Activated naive CD4-positive, alpha-beta T cell treated with anti-CD3 and anti-CD28 coated beads for 36 hours (primary cell): ENCODE data around the gene GPT2. TPM values are rescaled to one million over a fixed set of nuclear protein-coding genes. Genes with fewer than 3 reads are reported as not detected.

Source experiments
- CTCF ChIA-PET: fragments of 350-600 bp; sonication (Branson Sonifier 250); formaldehyde crosslinking; loops from one replicate; lab custom pipeline; 2021; ENCODE audit warnings: antibody characterized with exemption; lab: Charles Lee
- DNase-seq: peaks from one replicate; pipeline ENCODE4 v3.0.0-alpha.2; 2020
- H3K27ac Mint-ChIP-seq: one replicate; pipeline ENCODE4 v1.8.0; 2021; ENCODE audit warnings: mild to moderate bottlenecking, mixed read lengths
- H3K27me3 Mint-ChIP-seq: one replicate; pipeline ENCODE4 v1.8.0; 2021; ENCODE audit warnings: low read depth, mixed read lengths
- H3K36me3 Mint-ChIP-seq: one replicate; pipeline ENCODE4 v1.8.0; 2021; ENCODE audit warnings: low read depth, mixed read lengths
- H3K4me1 Mint-ChIP-seq: one replicate; pipeline ENCODE4 v1.8.0; 2021; ENCODE audit warnings: low read depth, mixed read lengths
- H3K4me3 Mint-ChIP-seq: one replicate; pipeline ENCODE4 v1.8.0; 2021; ENCODE audit warnings: mild to moderate bottlenecking, moderate library complexity, mixed read lengths
- H3K9me3 Mint-ChIP-seq: one replicate; pipeline ENCODE4 v1.8.0; 2021; ENCODE audit warnings: mixed read lengths
- intact Hi-C: fragments of 100-400 bp; cut with micrococcal nuclease; formaldehyde crosslinking; loops from one replicate; pipeline ENCODE4 v1.15.1; 2023
- total RNA-seq, 2 experiments: library from RNA; stranded (reverse); gene quantifications; one replicate each; pipeline ENCODE4 v1.2.3, GENCODE V29; 2021

Gene GPT2
- 10 to 100 TPM; 15.5 to 18.6 TPM for total RNA-seq

DNA sequence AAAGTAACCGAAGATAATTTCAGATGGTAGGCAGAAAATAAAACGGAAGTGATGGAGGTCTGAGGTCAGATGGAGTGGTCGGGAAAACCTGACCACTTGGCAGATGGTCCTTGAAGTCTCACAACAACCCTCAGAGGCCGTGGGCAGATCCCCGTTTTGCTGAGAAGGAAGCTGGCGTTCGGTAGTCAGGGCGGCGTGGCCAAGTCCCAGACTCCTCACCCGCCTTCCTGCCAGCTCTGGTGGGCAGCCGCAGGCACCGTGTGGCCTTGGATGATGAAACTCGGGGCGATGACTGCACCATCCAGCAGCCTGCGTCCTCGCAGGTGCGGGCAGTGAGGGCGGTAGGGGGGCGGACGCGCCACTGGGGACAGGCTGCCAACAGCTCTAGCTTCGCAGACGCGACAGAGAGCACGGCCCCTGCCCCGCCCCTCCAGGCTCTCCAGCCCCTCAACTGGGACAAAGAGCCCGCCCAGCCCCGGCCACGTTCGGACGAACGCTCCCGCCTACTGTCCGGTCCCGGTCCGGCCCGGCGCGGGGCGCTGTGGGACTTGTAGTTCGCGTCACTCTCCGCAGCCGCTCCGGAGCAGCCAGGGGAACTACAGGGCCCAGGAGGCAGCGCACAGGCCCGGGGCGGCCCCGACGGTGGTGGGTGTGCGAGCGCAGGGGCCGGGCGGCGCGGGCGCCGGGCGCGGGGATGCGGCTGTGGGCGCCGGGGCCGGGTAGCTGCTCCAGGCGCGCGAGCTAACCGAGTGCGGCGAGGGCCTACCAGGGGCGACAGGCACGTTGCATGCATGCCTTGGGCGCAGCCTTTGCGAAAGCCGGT lies at the start of gene GPT2:
Gene GPT2 (plus strand): TSS at position 673 of the 823 bp plus-strand sequence. CDS start 354 bp downstream, outside the sequence.
- intact Hi-C loops = loop anchor here (1.0 to 5.0 kb wide), 5 partner anchors 45 to 195 kb away; partner anchors contain the start of genes C16orf87, DNAJA2, ORC6 and VPS35
- H3K9me3 Mint-ChIP-seq = no peaks in the 10 kb centered on the region
- peaks cover 9% of the 10 kb centered on the region for H3K4me1 Mint-ChIP-seq
- peak; percentile 80 for DNase-seq
- H3K27ac Mint-ChIP-seq = peak within 1 kb of the TSS; percentile 68
- CTCF ChIA-PET = interaction anchor here (0.6 to 2.5 kb wide), 4 partner anchors 25 to 46 kb away, joined by 3 to 10 read pairs (median 6); no protein-coding TSS in a partner anchor
- peaks cover 19% of the 10 kb centered on the region for H3K27me3 Mint-ChIP-seq
- peak within 1 kb of the TSS; percentile 78 for H3K4me3 Mint-ChIP-seq
- H3K36me3 Mint-ChIP-seq = no peaks in the 10 kb centered on the region

- Mint-ChIP-seq H3K36me3 (no peaks in the 10 kb centered on the region), H3K4me3 (no peak overlapping the region), H3K27ac (no peak overlapping the region), H3K4me1 (no peaks in the 10 kb centered on the region), H3K27me3 (no peaks in the 10 kb centered on the region), H3K9me3 (no peaks in the 10 kb centered on the region)
- CTCF ChIA-PET = no interaction called here
- intact Hi-C loops = loop anchor here (10.0 kb wide), 1 partner anchor 1548 kb away; the partner anchor contains the start of gene SIAH1
- DNase-seq = no peak
Measured at GRCh38 chr16:46836534-46837530, 47.3 kb upstream of the GPT2 start.

GRCh38 chr16:46839986-46840443 lies 44.1 kb upstream of the GPT2 start:
- H3K4me3 Mint-ChIP-seq = no peak overlapping the region
- H3K36me3 Mint-ChIP-seq = peaks cover 2% of the 10 kb centered on the region
- no peaks in the 10 kb centered on the region for H3K4me1 Mint-ChIP-seq
- CTCF ChIA-PET = interaction anchor here (0.6 to 1.3 kb wide), 2 partner anchors 14 to 111 kb away, joined by 4 to 5 read pairs; no protein-coding TSS in a partner anchor
- no peak overlapping the region for H3K27ac Mint-ChIP-seq
- intact Hi-C loops = loop anchor here (10.0 kb wide), 1 partner anchor 1545 kb away; the partner anchor contains the start of gene SIAH1
- DNase-seq = no peak
- peaks cover 10% of the 10 kb centered on the region for H3K9me3 Mint-ChIP-seq
- H3K27me3 Mint-ChIP-seq = peaks cover 5% of the 10 kb centered on the region

- no peaks in the 10 kb centered on the region for H3K4me1 Mint-ChIP-seq
- H3K9me3 Mint-ChIP-seq = peaks cover 10% of the 10 kb centered on the region
- peaks cover 2% of the 10 kb centered on the region for H3K36me3 Mint-ChIP-seq
- H3K4me3 Mint-ChIP-seq = no peak overlapping the region
- CTCF ChIA-PET = interaction anchor here (1.0 kb wide), 1 partner anchor 66 kb away, joined by 3 read pairs; no protein-coding TSS in a partner anchor
- intact Hi-C loops = no loop called here
- H3K27ac Mint-ChIP-seq = no peak overlapping the region
- H3K27me3 Mint-ChIP-seq = peaks cover 5% of the 10 kb centered on the region
- no peak for DNase-seq
Measured at GRCh38 chr16:46842192-46842895, 41.8 kb upstream of the GPT2 start.

- Mint-ChIP-seq H3K27me3 (peaks cover 5% of the 10 kb centered on the region), H3K9me3 (peaks cover 10% of the 10 kb centered on the region), H3K4me3 (no peak overlapping the region), H3K4me1 (no peaks in the 10 kb centered on the region), H3K27ac (no peak overlapping the region), H3K36me3 (peaks cover 2% of the 10 kb centered on the region)
- intact Hi-C loops = no loop called here
- CTCF ChIA-PET = interaction anchor here (1.1 to 1.4 kb wide), 4 partner anchors 10 to 170 kb away, joined by 4 to 7 read pairs (median 4); no protein-coding TSS in a partner anchor
- no peak for DNase-seq
Measured at GRCh38 chr16:46843898-46844642, 40.1 kb upstream of the GPT2 start.

DNA sequence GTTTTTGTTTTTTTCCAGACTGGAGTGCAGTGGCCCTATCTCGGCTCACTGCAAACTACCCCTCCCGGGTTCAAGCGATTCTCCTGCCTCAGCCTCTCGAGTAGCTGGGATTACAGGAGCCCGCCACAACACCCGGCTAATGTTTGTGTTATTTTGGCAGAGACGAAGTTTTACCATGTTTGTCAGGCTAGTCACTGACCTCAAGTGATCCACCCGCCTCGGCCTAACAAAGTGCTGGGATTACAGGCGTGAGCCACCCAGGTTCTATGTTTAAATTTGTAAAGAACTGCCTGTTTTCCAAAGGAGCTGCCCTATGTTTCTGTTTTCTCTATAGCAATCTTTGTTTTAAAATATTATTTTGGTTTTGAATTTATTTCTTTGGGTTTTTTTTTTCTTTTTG lies 39.4 kb upstream of the GPT2 start:
- CTCF ChIA-PET = interaction anchor here (1.4 kb wide), 2 partner anchors 9 to 65 kb away, joined by 4 to 7 read pairs; no protein-coding TSS in a partner anchor
- peaks cover 2% of the 10 kb centered on the region for H3K36me3 Mint-ChIP-seq
- no peaks in the 10 kb centered on the region for H3K4me1 Mint-ChIP-seq
- peaks cover 5% of the 10 kb centered on the region for H3K27me3 Mint-ChIP-seq
- DNase-seq = no peak
- intact Hi-C loops = no loop called here
- H3K4me3 Mint-ChIP-seq = no peak overlapping the region
- H3K27ac Mint-ChIP-seq = no peak overlapping the region
- peaks cover 10% of the 10 kb centered on the region for H3K9me3 Mint-ChIP-seq

DNA sequence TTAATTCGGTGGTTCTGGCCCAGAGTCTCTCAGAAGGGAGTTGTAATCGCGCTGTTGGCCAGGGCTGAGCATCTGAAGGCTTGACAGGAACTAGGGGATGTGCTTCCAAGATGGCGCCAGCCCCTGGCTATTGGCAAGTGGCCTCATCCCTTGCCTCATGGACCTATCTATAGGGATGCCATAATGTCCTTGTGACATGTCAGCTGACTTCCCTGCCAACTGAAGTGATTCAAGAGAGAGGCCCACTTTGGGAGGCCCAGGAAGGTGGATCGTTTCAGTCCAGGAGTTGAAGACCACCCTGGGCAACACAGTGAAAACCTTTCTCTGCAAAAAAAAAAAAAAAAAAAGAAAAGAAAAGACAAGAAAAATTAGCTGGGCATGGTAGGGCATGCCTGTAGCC lies 38.2 kb upstream of the GPT2 start:
- Mint-ChIP-seq H3K27me3 (peaks cover 5% of the 10 kb centered on the region), H3K4me1 (no peaks in the 10 kb centered on the region), H3K9me3 (peaks cover 10% of the 10 kb centered on the region), H3K27ac (no peak overlapping the region), H3K4me3 (no peak overlapping the region), H3K36me3 (peaks cover 2% of the 10 kb centered on the region)
- no peak for DNase-seq
- CTCF ChIA-PET = interaction anchor here (0.7 kb wide), 1 partner anchor 173 kb away, joined by 3 read pairs; no protein-coding TSS in a partner anchor
- intact Hi-C loops = no loop called here

DNA sequence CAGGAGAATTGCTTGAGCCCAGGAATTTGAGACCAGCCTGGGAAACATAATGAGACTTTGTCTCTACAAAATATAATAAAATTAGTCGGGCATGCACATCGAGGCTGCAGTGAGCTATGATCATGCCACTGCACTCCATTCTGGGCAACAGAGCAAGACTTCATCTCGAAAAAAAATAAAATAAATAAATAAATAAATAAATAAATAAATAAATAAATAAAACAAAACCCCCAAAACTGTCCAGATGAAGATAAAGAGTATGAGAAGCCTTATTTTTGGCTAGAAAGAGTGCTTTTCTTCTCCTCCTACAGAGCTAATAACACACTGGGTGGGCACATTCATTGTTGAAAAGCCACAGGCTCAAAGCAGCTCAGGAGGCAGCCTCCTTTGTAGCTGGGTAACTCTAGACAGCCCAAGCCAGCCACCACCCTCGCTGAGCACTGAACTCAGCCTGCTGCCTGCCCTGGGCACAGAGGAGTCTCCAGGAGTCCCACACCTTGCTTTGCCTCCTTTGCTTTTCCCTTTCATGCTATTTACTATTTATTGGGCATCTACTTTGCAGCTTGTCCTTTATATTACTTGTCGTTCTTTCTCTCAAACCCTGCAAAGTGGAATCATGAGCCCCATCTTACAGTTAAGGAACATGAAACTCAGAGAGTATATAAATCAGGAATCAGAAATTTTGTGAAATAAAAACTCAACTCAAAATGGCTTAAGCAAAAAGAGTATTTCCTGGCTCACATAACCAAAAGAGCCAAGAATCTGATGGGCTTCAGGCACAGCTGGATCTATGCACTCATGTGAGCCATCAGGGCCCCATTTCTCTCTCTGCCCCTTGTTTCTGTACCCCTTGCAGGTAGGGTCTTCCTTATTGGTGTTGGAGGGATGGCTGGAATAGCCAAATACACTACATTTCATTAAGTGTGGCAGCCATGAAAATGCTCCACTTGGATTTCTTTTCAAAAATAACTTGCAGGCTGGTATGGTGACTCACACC lies 35.1 kb upstream of the GPT2 start:
- no peaks in the 10 kb centered on the region for H3K9me3 Mint-ChIP-seq
- intact Hi-C loops = no loop called here
- H3K4me1 Mint-ChIP-seq = no peaks in the 10 kb centered on the region
- H3K27me3 Mint-ChIP-seq = peaks cover 3% of the 10 kb centered on the region
- H3K27ac Mint-ChIP-seq = no peak overlapping the region
- H3K4me3 Mint-ChIP-seq = no peak overlapping the region
- CTCF ChIA-PET = interaction anchor here (0.7 to 1.1 kb wide), 3 partner anchors 60 to 160 kb away, joined by 3 to 4 read pairs (median 3); partner anchors contain the start of gene ORC6
- no peak for DNase-seq
- no peaks in the 10 kb centered on the region for H3K36me3 Mint-ChIP-seq

DNA sequence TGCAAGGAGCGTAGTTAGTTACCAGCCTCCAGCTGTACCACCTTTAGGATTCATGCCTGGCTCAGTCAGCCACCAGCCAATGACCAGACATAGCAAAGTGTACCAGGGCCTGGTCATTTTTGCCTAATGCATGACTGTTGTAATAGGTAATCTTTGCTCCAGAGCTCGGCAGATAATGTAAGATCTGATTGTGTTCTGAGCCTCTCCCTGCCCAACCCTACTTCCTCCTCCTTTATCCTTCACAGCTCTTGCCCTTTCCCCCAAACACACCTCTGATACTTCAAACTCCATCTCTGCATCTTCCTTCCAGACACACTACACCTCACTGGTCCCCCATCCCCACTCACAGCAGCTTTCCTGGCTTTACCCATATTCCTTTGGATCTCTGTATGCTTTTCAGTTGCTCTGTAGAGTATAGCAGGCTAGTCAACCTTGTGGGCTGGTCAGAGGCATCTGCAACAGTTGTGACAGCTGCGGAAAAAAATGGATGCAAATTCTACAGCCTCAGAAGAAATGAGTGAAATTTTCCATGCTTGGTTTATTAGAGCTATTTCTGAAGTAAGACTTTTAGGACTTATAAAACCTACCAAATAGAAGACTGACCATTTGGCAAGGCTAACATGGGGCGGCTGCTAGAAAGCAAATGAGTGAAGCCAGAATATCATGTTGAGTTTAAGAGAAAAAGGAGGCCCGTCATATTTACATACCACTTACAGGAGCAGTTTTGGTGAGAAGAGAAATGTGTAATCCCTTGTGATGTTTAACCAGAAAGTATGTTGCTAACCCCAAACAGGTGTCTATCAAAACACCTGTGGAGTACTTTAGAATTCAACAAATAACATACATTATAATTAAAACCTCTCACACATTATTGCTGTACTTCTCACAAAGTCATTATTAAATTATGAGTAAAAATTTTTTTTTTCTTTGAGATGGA lies 33.3 kb upstream of the GPT2 start:
- intact Hi-C loops = no loop called here
- CTCF ChIA-PET = interaction anchor here (0.6 to 1.7 kb wide), 3 partner anchors 34 to 1327 kb away, joined by 3 to 4 read pairs (median 3); no protein-coding TSS in a partner anchor
- no peak overlapping the region for H3K4me3 Mint-ChIP-seq
- H3K9me3 Mint-ChIP-seq = no peaks in the 10 kb centered on the region
- no peak for DNase-seq
- H3K36me3 Mint-ChIP-seq = no peaks in the 10 kb centered on the region
- H3K27ac Mint-ChIP-seq = no peak overlapping the region
- no peaks in the 10 kb centered on the region for H3K27me3 Mint-ChIP-seq
- H3K4me1 Mint-ChIP-seq = no peaks in the 10 kb centered on the region
